GM20000 (cell line): Measurements from ENCODE around the gene MAGEA8.
"Not testable (repeated sequence)": the region's sequence is repeated elsewhere in the genome, so short reads cannot be mapped to it uniquely, and the experiment has no call there.

Experiments used
- DNase-seq: peaks from one replicate; pipeline ENCODE4 v3.0.0; 2012; ENCODE audit warnings: low spot score
- CTCF ChIP-seq: IDR thresholded peaks from 2 replicates; pipeline ENCODE4 v1.5.1; 2012; ENCODE audit warnings: mild to moderate bottlenecking, control low read depth; ENCODE audit errors: extremely low read depth, missing control alignments

The MAGEA8 gene

GRCh38 chrX:149881081-149881711 lies at the start of gene MAGEA8:
Gene MAGEA8, plus strand, starts transcription at chrX:149881183. Its CDS starts 3,090 bp downstream, at chrX:149884273.
- DNase-seq = no peak
- peak; percentile 8 for TF ChIP-seq CTCF

- no peak for TF ChIP-seq CTCF
Measured at GRCh38 chrX:149831473-149831872, 49.5 kb upstream of the MAGEA8 start.

GRCh38 chrX:149836728-149837127 lies 44.3 kb upstream of the MAGEA8 start:
- DNase-seq = not testable (repeated sequence)

More at GRCh38 chrX:149831473-149831872, 49.5 kb upstream of the MAGEA8 start:
- DNase-seq = no peak

GRCh38 chrX:149837167-149837566 lies 43.8 kb upstream of the MAGEA8 start:
- TF ChIP-seq CTCF = no peak
- no peak for DNase-seq

- DNase-seq = no peak
- no peak for TF ChIP-seq CTCF
Measured at GRCh38 chrX:149837639-149838038, 43.3 kb upstream of the MAGEA8 start.

- no peak for TF ChIP-seq CTCF
- no peak for DNase-seq
Measured at GRCh38 chrX:149841929-149842328, 39.1 kb upstream of the MAGEA8 start.

- no peak for TF ChIP-seq CTCF
- no peak for DNase-seq
Measured at GRCh38 chrX:149845385-149845784, 35.6 kb upstream of the MAGEA8 start.

GRCh38 chrX:149846789-149847188 lies 34.2 kb upstream of the MAGEA8 start:
- TF ChIP-seq CTCF = no peak
- DNase-seq = no peak
